GM12801 (cell line): ENCODE data around the gene ALDH3B1.

Source experiments
- TF ChIP-seq, protein P1 (sequence below): IDR thresholded peaks from one replicate; pipeline ENCODE4 v1.5.1; 2011; ENCODE audit warnings: control low read depth; ENCODE audit not compliant: insufficient read length; ENCODE audit errors: extremely low read depth

ALDH3B1 gene

DNA sequence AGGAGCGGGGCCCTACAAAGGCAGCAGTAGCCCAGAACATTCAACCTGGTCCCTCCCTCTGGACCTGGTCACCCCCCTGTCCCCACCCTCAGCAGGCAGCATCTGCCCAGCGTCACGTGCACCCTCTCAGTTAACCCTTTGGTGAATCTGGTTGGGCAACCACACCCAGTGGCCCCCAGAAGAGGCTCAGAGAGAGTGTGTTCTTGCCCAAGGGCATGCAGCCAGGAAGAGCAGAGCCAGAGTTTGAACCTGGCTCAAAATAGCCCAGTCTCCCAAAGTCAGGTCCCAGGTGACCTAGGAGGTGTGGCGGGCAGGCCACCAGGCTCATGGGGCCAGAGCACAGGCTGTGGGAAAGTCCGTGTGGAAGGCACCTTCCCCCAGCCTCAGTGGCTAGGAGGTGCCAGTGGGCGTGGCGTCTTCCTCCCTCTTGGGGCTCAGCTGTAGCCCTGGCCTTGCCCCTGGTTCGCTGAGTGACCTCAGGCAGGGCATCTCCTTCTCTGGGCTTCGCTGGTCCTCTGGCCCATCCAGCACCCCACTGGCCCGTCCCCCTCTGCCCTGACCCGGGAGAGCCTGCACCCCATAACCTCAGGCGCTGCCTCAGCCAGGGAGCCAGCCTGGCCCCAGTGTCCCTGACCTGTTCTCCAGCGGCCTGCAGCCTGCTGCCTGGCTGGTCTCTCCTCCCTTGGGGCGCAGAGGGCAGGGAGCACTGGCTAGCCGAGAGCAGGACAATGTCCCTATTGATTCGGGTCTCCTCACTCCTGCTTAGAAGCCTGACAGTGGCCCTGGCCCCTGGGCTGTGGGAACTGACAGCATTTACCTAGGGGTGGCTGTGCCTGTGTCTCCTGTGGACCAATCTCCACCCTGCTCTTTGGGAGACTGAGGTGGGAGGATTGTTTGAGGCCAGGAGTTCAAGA lies 7.0 kb downstream of the ALDH3B1 start:
- TF ChIP-seq, protein P1, sequence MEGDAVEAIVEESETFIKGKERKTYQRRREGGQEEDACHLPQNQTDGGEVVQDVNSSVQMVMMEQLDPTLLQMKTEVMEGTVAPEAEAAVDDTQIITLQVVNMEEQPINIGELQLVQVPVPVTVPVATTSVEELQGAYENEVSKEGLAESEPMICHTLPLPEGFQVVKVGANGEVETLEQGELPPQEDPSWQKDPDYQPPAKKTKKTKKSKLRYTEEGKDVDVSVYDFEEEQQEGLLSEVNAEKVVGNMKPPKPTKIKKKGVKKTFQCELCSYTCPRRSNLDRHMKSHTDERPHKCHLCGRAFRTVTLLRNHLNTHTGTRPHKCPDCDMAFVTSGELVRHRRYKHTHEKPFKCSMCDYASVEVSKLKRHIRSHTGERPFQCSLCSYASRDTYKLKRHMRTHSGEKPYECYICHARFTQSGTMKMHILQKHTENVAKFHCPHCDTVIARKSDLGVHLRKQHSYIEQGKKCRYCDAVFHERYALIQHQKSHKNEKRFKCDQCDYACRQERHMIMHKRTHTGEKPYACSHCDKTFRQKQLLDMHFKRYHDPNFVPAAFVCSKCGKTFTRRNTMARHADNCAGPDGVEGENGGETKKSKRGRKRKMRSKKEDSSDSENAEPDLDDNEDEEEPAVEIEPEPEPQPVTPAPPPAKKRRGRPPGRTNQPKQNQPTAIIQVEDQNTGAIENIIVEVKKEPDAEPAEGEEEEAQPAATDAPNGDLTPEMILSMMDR, result no peak

DNA sequence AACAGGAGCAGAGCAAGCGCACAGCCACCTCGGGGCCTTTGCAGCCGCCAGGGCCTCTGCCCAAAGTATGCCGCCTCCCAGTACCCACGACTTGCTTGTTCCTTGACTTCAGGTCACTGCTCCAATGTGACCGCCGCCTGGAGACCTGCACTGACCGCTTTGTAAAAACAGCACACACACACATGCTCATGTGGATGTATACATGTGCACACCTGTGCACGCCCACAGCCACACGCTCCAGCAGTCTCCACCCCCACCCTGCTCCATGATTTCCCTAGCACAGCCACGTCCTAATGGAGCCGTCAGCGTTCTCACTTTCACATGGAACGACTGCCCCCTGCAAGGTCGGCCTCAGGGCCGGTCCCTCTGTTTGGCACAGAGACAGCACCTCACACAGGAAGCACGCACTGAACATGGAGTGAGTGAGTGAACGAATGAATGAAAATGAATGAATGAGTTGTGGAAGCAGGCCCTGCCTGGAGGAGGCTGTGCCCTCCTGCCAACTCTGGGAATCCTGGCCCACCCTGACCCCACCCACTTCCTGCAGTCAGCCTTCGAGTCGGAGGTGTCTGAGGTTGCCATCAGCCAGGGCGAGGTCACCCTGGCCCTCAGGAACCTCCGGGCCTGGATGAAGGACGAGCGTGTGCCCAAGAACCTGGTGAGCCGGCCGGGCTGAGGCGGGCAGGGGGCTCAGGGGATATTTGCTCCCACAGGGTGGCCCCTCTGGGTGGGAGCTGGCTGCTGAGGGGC lies 8.0 kb downstream of the ALDH3B1 start:
- TF ChIP-seq, protein P1, result no peak

DNA sequence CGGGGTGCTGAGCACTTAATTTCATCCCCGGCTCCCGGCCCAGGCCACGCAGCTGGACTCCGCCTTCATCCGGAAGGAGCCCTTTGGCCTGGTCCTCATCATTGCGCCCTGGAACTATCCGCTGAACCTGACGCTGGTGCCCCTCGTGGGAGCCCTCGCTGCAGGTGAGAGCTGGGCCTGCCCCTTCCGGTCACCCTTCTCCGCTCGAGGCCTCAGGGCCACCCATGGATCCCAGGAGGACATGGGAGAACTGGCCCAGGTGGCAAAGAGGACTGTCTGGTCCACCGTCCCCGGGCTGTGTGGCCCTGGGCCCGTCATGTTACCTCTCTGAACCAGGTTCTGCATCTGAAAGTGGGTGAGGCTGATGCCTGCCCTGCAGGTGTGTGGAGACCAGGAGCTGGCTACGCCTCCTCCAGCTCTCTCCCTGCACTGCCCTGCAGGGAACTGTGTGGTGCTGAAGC lies 8.6 kb downstream of the ALDH3B1 start:
- TF ChIP-seq, protein P1, result no peak

DNA sequence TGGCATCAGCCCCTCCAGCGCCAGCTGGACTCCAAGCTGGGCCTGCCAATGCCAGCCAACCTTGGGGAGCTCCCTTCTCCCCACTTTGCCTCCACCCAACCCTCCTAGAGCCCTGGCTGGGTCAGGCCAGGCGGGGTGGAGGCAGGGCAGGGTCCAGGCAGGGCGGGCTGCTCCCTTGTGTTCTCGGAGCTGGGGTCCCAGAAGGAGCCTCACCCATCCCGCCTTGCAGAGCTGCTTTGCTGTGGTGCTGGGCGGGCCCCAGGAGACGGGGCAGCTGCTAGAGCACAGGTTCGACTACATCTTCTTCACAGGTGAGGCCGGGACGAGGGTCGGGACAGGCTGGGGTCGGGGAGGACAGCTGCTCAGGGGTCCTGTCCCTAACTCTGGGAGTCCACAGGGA lies 9.4 kb downstream of the ALDH3B1 start:
- TF ChIP-seq, protein P1, result no peak

DNA sequence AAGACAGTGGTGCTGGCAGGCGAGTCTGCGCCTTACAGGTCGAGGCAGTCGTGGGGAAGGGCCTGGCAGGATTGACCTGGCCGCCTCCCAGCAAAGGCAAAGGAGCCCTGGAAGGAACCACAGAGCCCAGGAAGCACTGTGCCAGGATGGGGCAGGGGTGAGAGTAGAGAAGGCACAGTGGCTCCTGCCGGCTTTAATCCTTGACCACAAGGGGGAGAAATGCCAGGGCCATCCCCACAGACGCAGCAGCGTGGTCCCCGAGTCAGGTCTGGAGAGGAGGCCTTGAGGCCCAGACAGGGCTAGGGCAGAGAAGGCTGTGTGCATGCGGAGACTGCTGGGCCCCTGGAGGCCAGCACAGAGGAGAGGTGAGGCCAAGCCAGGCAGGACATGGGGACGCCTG lies 10.4 kb downstream of the ALDH3B1 start:
- TF ChIP-seq, protein P1, result no peak

DNA sequence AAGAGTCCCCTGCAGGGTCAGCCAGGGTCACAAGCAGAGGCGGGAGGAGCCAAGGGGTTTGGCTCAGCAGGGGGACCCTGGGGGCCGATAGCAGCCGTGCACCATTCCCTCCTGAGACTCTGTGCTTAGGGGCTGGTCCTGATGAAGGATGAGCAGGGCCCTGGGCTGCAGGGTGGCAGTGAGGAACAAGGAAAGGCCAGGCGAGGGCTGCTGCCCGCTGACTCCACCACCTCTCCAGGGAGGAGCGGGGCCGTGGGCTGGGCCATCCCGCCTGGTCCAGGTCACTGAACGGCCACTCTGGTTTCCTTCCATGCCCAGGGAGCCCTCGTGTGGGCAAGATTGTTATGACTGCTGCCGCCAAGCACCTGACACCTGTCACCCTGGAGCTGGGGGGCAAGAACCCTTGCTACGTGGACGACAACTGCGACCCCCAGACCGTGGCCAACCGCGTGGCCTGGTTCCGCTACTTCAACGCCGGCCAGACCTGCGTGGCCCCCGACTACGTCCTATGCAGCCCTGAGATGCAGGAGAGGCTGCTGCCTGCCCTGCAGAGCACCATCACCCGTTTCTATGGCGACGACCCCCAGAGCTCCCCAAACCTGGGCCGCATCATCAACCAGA lies 11.2 kb downstream of the ALDH3B1 start:
- TF ChIP-seq, protein P1, result no peak

DNA sequence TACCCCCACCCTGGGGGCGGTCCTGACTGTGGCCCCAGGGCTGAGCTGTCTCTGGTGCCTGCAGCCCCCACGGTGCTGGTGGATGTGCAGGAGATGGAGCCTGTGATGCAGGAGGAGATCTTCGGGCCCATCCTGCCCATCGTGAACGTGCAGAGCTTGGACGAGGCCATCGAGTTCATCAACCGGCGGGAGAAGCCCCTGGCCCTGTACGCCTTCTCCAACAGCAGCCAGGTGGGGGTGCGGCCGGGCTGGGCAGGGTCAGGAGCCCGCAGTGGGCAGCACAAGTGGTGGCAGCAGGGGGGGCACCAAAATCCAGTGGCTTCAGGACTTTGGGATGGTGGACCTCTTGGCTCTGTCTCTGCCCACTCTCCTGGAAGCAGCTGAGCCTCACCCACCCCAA lies 12.4 kb downstream of the ALDH3B1 start:
- TF ChIP-seq, protein P1, result no peak
